Measurements from ENCODE around the gene QPCTL. TPM values are rescaled to one million over a fixed set of nuclear protein-coding genes. Genes with fewer than 3 reads are reported as not detected.

Gene QPCTL
- total and polyA plus RNA-seq, 2 of the 13 experiments (the other 11 are each of a cell fraction or from before 2014, with no cell fraction given): 16.0 to 19.1 TPM

GRCh38 chr19:45710356-45711130 lies 18.1 kb downstream of the QPCTL start (continued):
- no peak for TF ChIP-seq RFXAP (CRISPR knock-in tag; IDR thresholded peaks at IDR 0.05; ENCODE audit: borderline replicate concordance)
- no peak for TF ChIP-seq ZNF138 (CRISPR knock-in tag; IDR thresholded peaks at IDR 0.05; ENCODE audit: low read depth)
- TF ChIP-seq ZSCAN9 (CRISPR knock-in tag; IDR thresholded peaks at IDR 0.05; ENCODE audit: borderline replicate concordance): no peak
- no peak for TF ChIP-seq EED (CRISPR knock-in tag; IDR thresholded peaks at IDR 0.05)
- no peak for TF ChIP-seq RFXANK (CRISPR knock-in tag; IDR thresholded peaks at IDR 0.05)
- TF ChIP-seq MXD4 (CRISPR knock-in tag; IDR thresholded peaks at IDR 0.05): no peak

GRCh38 chr19:45711851-45712698 lies 19.6 kb downstream of the QPCTL start:
- FAIRE-seq (no peak), ATAC-seq (no peak), DNase-seq (ENCODE audit: low spot score) (no peak)
- TF ChIP-seq ZBTB38 (CRISPR knock-in tag; IDR thresholded peaks at IDR 0.05) (peak; percentile 31; the same call in 1 of the 2 replicates), SNAPC4 (CRISPR knock-in tag; IDR thresholded peaks at IDR 0.05) (no peak), AGO2 (optimal IDR thresholded peaks at IDR 0.05; ENCODE audit: low read depth, low read length) (peak; percentile 13), ZNF660 (CRISPR knock-in tag; IDR thresholded peaks at IDR 0.05; ENCODE audit: borderline replicate concordance, low read depth) (no peak), ZC3H13 (CRISPR knock-in tag; IDR thresholded peaks at IDR 0.05) (peak; percentile 27), POLR2AphosphoS5 (IDR thresholded peaks at IDR 0.05; ENCODE audit: low read depth, low read length) (no peak), FIP1L1 (IDR thresholded peaks at IDR 0.05; ENCODE audit: borderline replicate concordance, insufficient read depth, low read depth, low read length) (no peak)
- H3K9ac ChIP-seq (ENCODE audit: insufficient read depth, low read depth, low read length): no peak overlapping the region
- H3K4me3 ChIP-seq (replicated peaks in 1 of 3; ENCODE audit: insufficient read depth in 1 of 3, low read depth in 2 of 3, low read length in 3 of 3): no peak overlapping the region
- in situ Hi-C loops (cut with HindIII; ENCODE audit: extremely low pct_ligation_motif_present, low pct_unique_long_range_greater_than_20kb): no loop called here
- H2AFZ ChIP-seq (ENCODE audit: low read length): no peak overlapping the region
- peaks cover 3 to 6% of the 10 kb centered on the region in 2 experiments; a peak in 1 of 5 replicates for H3K36me3 ChIP-seq (replicated peaks in 1 of 2; ENCODE audit: control insufficient read depth in 1 of 2, insufficient read depth in 2 of 2, low read length in 2 of 2)
- H3K27ac ChIP-seq (ENCODE audit: extremely low read length, insufficient read depth, low read length): no peak overlapping the region
- 97% methylated on average over 50 of the region's 76 CpGs for WGBS (ENCODE audit: low lambda C conversion rate)
- intact Hi-C loops (cut with micrococcal nuclease; ENCODE audit: unreplicated experiment): no loop called here
- H3K79me2 ChIP-seq (ENCODE audit: insufficient read depth, low read length): peaks cover 28% of the 10 kb centered on the region
- H3K9me3 ChIP-seq (ENCODE audit: low read length): no peaks in the 10 kb centered on the region
- no TSS peak for BruUV-seq (replicated peaks)
- H3K4me2 ChIP-seq (ENCODE audit: low read depth, low read length): no peak overlapping the region
- H3K27me3 ChIP-seq (ENCODE audit: control insufficient read depth in 1 of 2, insufficient read depth in 2 of 2, low read length in 2 of 2): no peaks in the 10 kb centered on the region; a peak in 1 of 5 replicates
- H3K4me1 ChIP-seq (ENCODE audit: insufficient read depth, low read length): peaks cover 19% of the 10 kb centered on the region
- ChIA-PET POLR2A (no interaction called here), CTCF (ENCODE audit: low intra/inter-chr PET ratio, low total read pairs) (no interaction called here)
- H4K20me1 ChIP-seq (ENCODE audit: insufficient read depth, low read length): no peaks in the 10 kb centered on the region
